ENCODE data around the gene ARHGEF17.
"Not testable (repeated sequence)": the region's sequence is repeated elsewhere in the genome, so short reads cannot be mapped to it uniquely, and the experiment has no call there.

Gene ARHGEF17

DNA sequence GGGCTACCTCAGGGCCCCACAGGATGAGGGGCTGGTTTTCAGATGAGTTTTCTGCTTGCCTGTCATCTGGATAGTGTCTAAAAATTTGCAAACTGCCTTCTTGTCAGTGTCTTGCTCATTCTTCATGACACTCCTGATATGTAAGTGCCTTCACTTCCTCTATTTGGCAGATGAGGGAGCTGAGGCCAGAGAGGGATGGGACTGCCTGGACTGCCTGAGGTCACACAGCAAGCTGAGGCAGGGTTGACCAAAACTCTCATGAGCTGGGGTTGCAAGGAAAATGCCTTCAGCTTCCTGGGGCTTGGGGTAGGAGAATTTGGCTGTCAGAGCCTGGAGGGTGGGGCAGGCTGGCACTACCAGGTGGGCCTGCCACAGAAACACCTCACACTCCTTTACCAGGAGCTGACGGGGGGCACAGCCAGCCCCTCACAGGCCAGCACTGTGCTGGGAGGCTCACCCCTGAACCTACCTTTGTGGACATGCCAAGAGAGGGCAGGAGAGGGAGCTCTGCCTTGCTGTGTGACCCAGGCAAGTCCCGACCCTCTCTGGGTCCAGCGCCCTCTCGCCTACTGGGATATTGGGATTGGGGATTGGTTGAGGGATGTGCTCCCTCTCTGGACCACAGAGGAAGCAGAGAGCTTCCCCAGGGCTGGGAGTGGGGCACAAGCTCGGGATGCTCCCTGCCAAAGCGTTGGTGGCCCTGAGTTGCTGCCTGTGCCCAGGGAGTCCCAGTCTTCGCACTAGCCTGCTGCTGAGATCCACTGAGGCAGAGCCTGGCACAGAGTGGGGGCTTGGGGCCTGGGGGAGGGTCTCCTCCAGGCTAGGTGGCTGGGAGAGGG is 37.8 kb upstream of the ARHGEF17 start:
- no peak for DNase-seq
- TF ChIP-seq POLR2A (IDR thresholded peaks at IDR 0.05; ENCODE audit: low read length), result no peak
- TF ChIP-seq GATA1 (IDR thresholded peaks at IDR 0.05; ENCODE audit: low read depth, low read length), result no peak

DNA sequence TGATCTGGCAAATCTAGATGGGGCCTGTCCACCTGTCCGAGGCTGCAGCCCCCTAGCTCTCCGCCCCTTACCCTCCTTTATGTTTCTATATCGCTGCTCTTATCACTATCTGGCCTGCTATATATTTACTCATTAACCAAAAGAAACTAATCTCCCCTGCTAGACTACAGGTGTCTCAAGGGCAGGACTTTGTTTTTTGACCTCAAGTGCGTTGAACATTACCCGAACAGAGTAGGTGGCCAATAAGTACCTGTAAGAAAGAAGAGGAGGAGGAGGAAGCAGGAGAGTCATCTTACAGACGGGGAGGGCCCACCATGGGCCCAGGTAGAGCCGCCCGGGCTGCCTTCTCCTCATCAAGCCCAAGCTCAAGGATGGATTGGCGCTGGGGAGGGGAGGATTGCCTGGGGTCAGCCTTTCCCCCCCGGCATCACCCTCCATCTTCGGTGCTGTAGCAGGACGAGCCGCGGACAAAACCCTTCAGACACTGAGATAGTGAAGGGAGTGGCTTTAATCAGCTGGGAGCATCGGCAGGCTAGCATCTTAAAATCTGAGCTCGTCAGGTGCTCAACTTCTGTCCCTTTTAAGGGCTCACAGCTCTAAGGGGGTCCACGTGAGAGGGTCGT is 37.1 kb upstream of the ARHGEF17 start:
- TF ChIP-seq POLR2A (IDR thresholded peaks at IDR 0.05; ENCODE audit: low read length) (no peak), GATA1 (IDR thresholded peaks at IDR 0.05; ENCODE audit: low read depth, low read length) (no peak)
- DNase-seq, result no peak

DNA sequence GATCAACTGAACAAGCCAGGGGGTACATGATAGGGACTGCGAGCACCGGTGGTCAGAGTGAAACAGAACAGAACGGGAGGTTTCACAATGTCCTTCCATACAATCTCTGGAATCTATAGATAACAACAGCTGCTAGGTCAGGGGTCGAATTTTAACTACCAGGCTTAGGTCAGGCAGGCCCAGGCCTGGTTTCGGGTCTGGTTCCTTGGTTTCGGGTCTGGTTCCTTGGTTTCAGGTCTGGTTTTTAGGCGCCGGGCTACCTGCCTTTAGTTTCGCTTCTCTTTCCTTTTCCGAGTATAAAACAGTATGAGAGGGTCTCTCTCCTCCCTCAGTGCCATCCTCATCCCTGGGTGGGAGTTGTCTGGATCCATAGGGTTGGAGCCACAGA is 36.6 kb upstream of the ARHGEF17 start:
- DNase-seq, result not testable (repeated sequence)

DNA sequence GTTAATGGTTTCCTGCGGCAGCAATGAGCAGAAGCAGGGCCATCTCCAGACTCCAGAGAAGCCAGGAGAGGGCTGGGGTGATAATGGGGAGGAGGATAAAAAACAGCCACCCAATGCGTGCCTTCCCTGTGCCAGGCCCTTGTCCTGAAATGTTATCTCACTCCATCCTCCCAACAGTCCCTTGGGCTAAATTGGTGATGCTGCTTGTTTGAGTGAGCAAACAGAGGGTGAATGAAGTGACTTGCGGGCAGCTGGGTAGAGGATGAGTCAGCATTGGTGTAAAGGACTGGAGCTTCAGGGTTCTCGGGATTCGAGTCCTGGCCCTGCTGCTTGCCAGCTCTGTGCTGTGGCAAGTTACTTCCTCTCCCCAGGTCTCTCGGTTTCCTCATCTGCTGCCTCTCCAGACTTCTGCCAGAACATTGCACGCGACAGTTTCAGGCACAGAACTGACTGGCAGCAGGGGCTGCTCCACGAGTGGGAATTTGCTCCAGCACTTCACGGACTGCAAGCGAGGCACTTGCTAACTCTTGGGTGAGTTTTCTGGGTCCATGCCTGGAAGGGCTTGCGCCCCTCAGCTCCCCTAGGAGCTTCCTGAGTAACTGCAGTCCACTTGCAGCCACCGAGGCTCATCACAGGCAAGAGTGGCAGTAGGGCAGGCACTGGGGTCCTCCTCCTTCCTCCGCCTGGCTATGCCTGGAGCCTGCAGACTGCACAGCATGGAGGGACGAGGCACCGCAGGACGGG is 36.0 kb upstream of the ARHGEF17 start, which contains the start of gene P2RY6:
Gene P2RY6 (plus strand): TSS at position 403 of the 744 bp plus-strand sequence. CDS start 24,181 bp downstream, outside the sequence.
- TF ChIP-seq POLR2A (IDR thresholded peaks at IDR 0.05; ENCODE audit: low read length) (no peak), GATA1 (IDR thresholded peaks at IDR 0.05; ENCODE audit: low read depth, low read length) (no peak)
- DNase-seq, result peak in 1 of 2 experiments; percentile 9

DNA sequence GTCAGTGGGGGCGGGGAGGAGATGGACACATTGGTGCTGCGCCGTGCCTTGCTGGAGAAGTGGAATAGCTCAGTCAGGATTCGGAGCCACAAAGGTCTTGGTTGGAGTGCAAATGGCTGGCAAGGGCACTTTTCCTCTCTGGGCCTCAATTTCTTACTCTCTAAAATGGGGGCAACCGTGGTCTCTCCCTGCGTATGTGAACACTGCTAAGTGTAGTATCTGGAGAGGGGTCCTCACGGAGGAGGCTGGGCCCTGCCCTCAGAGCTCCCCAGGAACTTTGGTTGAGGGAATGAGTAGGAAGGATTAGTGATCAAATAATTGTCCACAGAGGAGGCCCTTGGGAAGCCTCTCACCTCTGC is 35.4 kb upstream of the ARHGEF17 start:
- no peak for DNase-seq
- TF ChIP-seq POLR2A (IDR thresholded peaks at IDR 0.05; ENCODE audit: low read length) (no peak), GATA1 (IDR thresholded peaks at IDR 0.05; ENCODE audit: low read depth, low read length) (no peak)

DNA sequence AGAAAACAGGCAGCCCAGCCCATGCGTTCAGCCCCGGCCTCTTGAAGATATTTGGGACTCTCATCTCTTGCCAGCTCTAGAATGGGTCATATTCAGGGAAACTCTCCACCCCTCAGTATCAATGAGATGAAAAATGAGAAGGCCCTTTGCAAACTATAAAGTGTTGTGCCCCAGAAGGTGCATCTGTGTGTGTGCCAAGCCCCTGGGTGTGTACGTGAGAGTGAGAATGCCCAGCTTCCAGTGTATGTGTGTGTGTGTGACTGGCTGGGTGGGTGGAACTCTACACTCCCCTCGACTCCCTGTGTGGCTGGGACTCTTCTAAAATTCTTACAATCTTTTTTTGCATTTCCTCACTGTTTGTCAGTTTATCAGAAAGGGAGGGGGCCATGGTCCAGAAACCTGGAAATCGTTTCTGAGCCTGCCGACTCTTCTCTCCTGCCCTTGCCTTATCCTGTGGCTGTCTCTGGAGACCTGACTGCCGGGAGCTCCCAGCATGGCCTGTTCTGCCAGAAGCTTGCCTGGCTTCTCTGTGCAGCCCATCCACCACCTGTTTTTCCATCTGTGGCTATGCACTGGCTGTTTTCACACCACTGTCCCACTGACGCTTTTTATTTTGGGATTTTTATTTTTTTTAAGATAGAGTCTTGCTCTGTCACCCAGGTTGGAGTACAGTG is 34.7 kb upstream of the ARHGEF17 start:
- DNase-seq, result no peak
- TF ChIP-seq POLR2A (IDR thresholded peaks at IDR 0.05; ENCODE audit: low read length) (no peak), GATA1 (IDR thresholded peaks at IDR 0.05; ENCODE audit: low read depth, low read length) (no peak)

DNA sequence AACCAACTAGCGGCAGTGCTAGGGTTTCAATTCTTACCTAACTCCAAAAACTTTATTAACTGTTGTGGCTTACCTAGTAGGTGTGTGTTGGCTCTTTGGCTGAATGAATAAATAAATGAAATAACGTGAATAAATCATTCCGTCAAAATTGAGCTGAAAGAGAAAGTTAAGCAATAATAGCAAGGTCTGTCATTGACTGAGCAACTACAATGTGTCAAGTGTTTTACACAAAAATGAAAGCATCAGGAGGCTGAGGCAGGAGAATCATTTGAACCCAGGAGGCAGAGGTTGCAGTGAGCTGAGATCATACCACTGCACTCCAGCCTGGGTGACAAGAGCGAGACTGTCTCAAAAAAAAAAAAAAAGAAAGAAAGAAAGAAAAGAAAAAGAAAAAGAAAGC is 33.9 kb upstream of the ARHGEF17 start:
- DNase-seq, result not testable (repeated sequence)

DNA sequence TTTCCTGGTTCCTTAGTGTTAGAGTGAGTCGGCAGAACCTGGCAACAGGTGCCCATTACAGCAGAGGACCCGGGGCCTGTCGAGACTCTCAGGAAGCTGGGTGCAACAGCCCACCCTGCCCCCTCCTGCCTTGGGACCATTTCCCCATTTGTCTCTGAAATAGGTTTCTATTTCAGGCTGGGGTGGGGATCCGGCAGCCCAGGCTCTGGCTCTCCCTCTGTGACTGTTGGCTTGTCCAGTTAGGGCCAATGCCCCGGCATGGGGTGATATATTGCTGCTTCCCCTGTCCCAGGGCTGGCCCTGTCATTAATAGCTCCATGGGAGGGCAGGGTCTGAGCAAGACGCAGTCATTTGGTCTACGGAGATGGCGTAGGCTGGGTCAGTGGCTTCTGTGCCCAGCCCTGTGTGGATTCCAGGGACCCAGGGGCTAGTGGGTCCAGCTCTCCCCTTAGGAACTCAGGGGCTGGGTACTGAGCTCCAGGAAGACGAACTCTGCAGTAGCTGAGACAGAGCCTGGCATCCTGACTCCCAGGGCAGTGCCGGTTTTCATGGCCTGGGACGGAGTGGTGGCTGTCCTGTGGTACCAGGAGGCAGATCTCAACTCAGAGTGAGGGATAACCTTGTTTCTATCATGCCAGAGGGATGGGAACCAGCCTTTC is 33.2 kb upstream of the ARHGEF17 start:
- no peak for DNase-seq
- TF ChIP-seq POLR2A (IDR thresholded peaks at IDR 0.05; ENCODE audit: low read length), result no peak
- TF ChIP-seq GATA1 (IDR thresholded peaks at IDR 0.05; ENCODE audit: low read depth, low read length), result no peak

DNA sequence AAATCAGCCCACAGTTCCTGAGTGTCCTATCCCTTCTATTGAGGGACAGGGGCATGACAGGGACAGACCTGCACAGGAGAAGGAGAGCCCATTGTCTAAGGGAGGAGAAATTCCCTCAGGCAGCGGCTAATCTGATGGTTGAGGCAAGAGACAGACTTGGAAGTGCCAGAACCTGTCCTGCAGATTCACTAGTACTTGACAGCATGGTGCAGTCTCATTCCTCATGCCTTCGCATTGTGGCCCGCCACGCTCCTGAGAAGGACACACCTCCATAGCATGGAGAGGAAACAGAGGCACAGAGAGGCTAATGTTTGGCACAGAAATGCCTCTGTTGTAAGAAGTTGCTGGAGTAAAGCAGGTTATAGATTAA is 32.7 kb upstream of the ARHGEF17 start:
- TF ChIP-seq POLR2A (IDR thresholded peaks at IDR 0.05; ENCODE audit: low read length) (no peak), GATA1 (IDR thresholded peaks at IDR 0.05; ENCODE audit: low read depth, low read length) (no peak)

DNA sequence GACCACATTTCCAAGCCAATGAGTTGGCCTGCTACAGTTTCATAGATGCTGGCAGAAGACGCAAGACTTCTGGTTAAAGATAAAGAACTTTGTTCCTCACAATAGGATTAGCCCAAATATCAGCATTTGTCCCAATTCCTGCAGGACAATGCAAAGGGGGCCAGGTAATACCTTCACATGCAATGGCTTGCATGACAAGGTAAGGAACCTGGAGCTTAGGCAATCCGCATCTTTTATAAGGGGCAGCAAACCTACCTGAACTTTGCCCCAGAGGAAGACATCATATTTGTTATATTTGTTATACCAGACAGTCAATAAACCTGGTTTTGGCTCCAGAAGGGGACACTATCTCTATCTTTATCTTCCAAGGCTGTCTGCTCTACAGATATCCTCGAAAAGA is 30.6 kb upstream of the ARHGEF17 start:
- no peak for DNase-seq
- TF ChIP-seq POLR2A (IDR thresholded peaks at IDR 0.05; ENCODE audit: low read length), result no peak
- no peak for TF ChIP-seq GATA1 (IDR thresholded peaks at IDR 0.05; ENCODE audit: low read depth, low read length)

More for the DNA sequence above, 32.7 kb upstream of the ARHGEF17 start:
- no peak for DNase-seq

DNA sequence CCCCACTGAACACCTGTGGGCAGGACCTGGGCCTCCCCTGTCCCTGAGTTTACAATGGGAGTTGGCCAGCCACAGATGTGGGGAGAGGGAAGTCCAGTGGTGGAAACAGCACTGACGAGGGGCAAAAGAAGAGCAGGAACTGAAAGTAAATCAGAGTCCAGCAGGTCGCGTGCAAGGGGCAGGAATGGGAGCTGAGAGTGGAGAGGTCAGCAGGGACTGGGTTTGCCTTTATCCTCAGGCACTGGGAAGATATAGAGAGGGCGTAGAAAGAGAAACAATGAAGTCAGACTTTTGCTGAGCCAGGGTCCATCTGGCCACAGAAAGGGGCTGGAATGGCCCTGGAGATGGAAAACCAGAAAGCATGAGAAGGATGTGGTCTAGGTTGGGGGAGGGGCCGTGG is 27.4 kb upstream of the ARHGEF17 start:
- no peak for DNase-seq

DNA sequence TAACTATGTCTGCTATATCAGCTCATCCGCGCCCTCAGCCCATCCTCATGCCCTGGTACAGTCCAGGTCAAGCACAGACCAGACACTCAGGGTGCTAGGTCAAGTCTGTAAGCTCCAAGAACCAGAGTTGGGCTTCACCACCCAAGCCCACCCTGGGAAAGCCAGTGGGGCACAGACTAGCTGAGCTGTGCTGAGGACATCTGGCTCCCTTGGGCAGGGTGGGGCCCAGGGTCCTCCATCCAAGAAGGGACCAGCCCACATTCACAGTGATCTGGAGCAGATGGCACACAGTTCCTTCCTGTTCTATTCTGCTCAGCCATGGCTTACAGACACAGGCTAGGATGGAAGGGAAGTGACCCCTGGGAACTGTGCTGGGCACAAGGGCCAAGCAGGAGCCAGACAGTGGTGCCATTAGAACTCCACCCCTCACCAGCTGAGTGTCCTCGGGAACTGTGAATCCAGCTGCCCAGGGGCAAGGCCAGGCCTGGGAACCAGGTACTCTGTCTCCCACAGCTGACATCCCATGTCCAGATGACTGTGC is 26.8 kb upstream of the ARHGEF17 start:
- TF ChIP-seq POLR2A (IDR thresholded peaks at IDR 0.05; ENCODE audit: low read length) (no peak), GATA1 (IDR thresholded peaks at IDR 0.05; ENCODE audit: low read depth, low read length) (no peak)
- no peak for DNase-seq

More for the DNA sequence above, 27.4 kb upstream of the ARHGEF17 start:
- TF ChIP-seq GATA1 (IDR thresholded peaks at IDR 0.05; ENCODE audit: low read depth, low read length), result no peak

Data from erythroblast (primary cell).